ENCODE results near the gene GRID2IP. TPM values are rescaled to one million over a fixed set of nuclear protein-coding genes. Genes with fewer than 3 reads are reported as not detected.
"Not testable (repeated sequence)": the region's sequence is repeated elsewhere in the genome, so short reads cannot be mapped to it uniquely, and the experiment has no call there.

GRID2IP gene
- total RNA-seq, 3 donors from 2014 or later (not counting 1 experiment from before 2014, with no cell fraction given) = 0.39 to 0.45 (median 0.40) TPM

- peaks cover 16% of the 10 kb centered on the region for H3K36me3 ChIP-seq (ENCODE audit: control insufficient read depth, insufficient read depth, low read length)
Observed at GRCh38 chr7:6476596-6477317, 74.5 kb downstream of the GRID2IP start.

GRCh38 chr7:6475433-6476186, 75.7 kb downstream of the GRID2IP start:
- no peak for DNase-seq
- H3K27ac Mint-ChIP-seq = peak overlapping the region; percentile 94
- intact Hi-C loops (cut with micrococcal nuclease) = no loop called here
- 83% methylated on average over 3 of the region's 3 CpGs for WGBS (ENCODE audit: insufficient coverage)
- peaks cover 73 to 74% of the 10 kb centered on the region in 2 donors for H3K4me1 Mint-ChIP-seq
- H3K36me3 ChIP-seq (ENCODE audit: control insufficient read depth, insufficient read depth, low read length) = peaks cover 21% of the 10 kb centered on the region
- H3K27ac ChIP-seq (ENCODE audit: low read length) = no peak overlapping the region
- H3K36me3 Mint-ChIP-seq = no peaks in the 10 kb centered on the region
- no peaks in the 10 kb centered on the region for H3K27me3 Mint-ChIP-seq (ENCODE audit: low read depth in 2 of 2)
- no peaks in the 10 kb centered on the region for H3K9me3 Mint-ChIP-seq
- no peaks in the 10 kb centered on the region for H3K27me3 ChIP-seq (ENCODE audit: control insufficient read depth, insufficient read depth, low read length)
- ATAC-seq = no peak
- H3K4me3 Mint-ChIP-seq = peak overlapping the region; percentile 31
- peaks cover 54% of the 10 kb centered on the region for H3K4me1 ChIP-seq (ENCODE audit: control insufficient read depth, insufficient read depth, low read length)
- H3K4me3 ChIP-seq (ENCODE audit: low read length) = no peak overlapping the region
- no peak for TF ChIP-seq CTCF (IDR thresholded peaks at IDR 0.05)
- H3K9me3 ChIP-seq (ENCODE audit: control insufficient read depth, insufficient read depth, low read length) = no peaks in the 10 kb centered on the region

More at GRCh38 chr7:6476596-6477317, 74.5 kb downstream of the GRID2IP start:
- H3K4me1 Mint-ChIP-seq = peaks cover 83 to 85% of the 10 kb centered on the region in 2 donors
- H3K4me3 ChIP-seq (ENCODE audit: low read length) = no peak overlapping the region
- H3K4me3 Mint-ChIP-seq = peak overlapping the region; percentile 31
- WGBS (ENCODE audit: insufficient coverage) = 86% methylated on average over 7 of the region's 7 CpGs
- H3K27me3 Mint-ChIP-seq (ENCODE audit: low read depth in 2 of 2) = no peaks in the 10 kb centered on the region
- intact Hi-C loops (cut with micrococcal nuclease) = no loop called here
- TF ChIP-seq CTCF (IDR thresholded peaks at IDR 0.05) = no peak
- no peak for DNase-seq
- H3K9me3 Mint-ChIP-seq = no peaks in the 10 kb centered on the region
- peak overlapping the region; percentile 94 for H3K27ac Mint-ChIP-seq
- peaks cover 58% of the 10 kb centered on the region for H3K4me1 ChIP-seq (ENCODE audit: control insufficient read depth, insufficient read depth, low read length)
- no peak for ATAC-seq
- H3K27ac ChIP-seq (ENCODE audit: low read length) = no peak overlapping the region
- no peaks in the 10 kb centered on the region for H3K9me3 ChIP-seq (ENCODE audit: control insufficient read depth, insufficient read depth, low read length)
- no peaks in the 10 kb centered on the region for H3K36me3 Mint-ChIP-seq
- H3K27me3 ChIP-seq (ENCODE audit: control insufficient read depth, insufficient read depth, low read length) = no peaks in the 10 kb centered on the region

- peaks cover 65% of the 10 kb centered on the region for H3K36me3 ChIP-seq (ENCODE audit: control insufficient read depth, insufficient read depth, low read length)
- TF ChIP-seq CTCF (IDR thresholded peaks at IDR 0.05) = no peak
- peaks cover 14% of the 10 kb centered on the region for H3K36me3 Mint-ChIP-seq
- no peaks in the 10 kb centered on the region for H3K4me1 ChIP-seq (ENCODE audit: control insufficient read depth, insufficient read depth, low read length)
- intact Hi-C loops (cut with micrococcal nuclease) = no loop called here
- H3K9me3 Mint-ChIP-seq = no peaks in the 10 kb centered on the region
- no peak overlapping the region for H3K27ac ChIP-seq (ENCODE audit: low read length)
- H3K4me3 Mint-ChIP-seq = no peak overlapping the region
- no peak overlapping the region for H3K4me3 ChIP-seq (ENCODE audit: low read length)
- H3K4me1 Mint-ChIP-seq = no peaks in the 10 kb centered on the region
- H3K27me3 ChIP-seq (ENCODE audit: control insufficient read depth, insufficient read depth, low read length) = no peaks in the 10 kb centered on the region
- WGBS (ENCODE audit: insufficient coverage) = over 99% methylated on average over 8 of the region's 8 CpGs
- no peaks in the 10 kb centered on the region for H3K27me3 Mint-ChIP-seq (ENCODE audit: low read depth in 2 of 2)
- no peak overlapping the region for H3K27ac Mint-ChIP-seq
- ATAC-seq (no peak), DNase-seq (no peak)
- H3K9me3 ChIP-seq (ENCODE audit: control insufficient read depth, insufficient read depth, low read length) = no peaks in the 10 kb centered on the region
Observed at GRCh38 chr7:6465862-6466261, 85.4 kb downstream of the GRID2IP start.

- peaks cover 14% of the 10 kb centered on the region for H3K36me3 Mint-ChIP-seq
- H3K27ac Mint-ChIP-seq; H3K4me1 ChIP-seq (ENCODE audit: control insufficient read depth, insufficient read depth, low read length); intact Hi-C loops (cut with micrococcal nuclease); ATAC-seq; H3K4me1 Mint-ChIP-seq; H3K9me3 Mint-ChIP-seq; H3K27ac ChIP-seq (ENCODE audit: low read length); H3K4me3 Mint-ChIP-seq; H3K27me3 Mint-ChIP-seq (ENCODE audit: low read depth in 2 of 2); DNase-seq; H3K27me3 ChIP-seq (ENCODE audit: control insufficient read depth, insufficient read depth, low read length); H3K4me3 ChIP-seq (ENCODE audit: low read length); H3K9me3 ChIP-seq (ENCODE audit: control insufficient read depth, insufficient read depth, low read length): not testable (repeated sequence)
- 82% methylated on average over 3 of the region's 5 CpGs for WGBS (ENCODE audit: insufficient coverage)
- peaks cover 62% of the 10 kb centered on the region for H3K36me3 ChIP-seq (ENCODE audit: control insufficient read depth, insufficient read depth, low read length)
Observed at GRCh38 chr7:6463609-6464008, 87.7 kb downstream of the GRID2IP start.

Data from natural killer cell (primary cell).